Dermis blood vessel endothelial cell (primary cell): ENCODE data around the gene PLPP6. TPM values are rescaled to one million over a fixed set of nuclear protein-coding genes. Genes with fewer than 3 reads are reported as not detected.

Experiments used
- DNase-seq: peaks from one replicate; pipeline ENCODE4 v3.0.0; 2010
- total RNA-seq: library from RNA; depleted of rRNA; stranded (reverse); fragments of >200 nt; gene quantifications from 2 replicates; pipeline ENCODE4 v1.2.3, GENCODE V29; 2014

The PLPP6 gene
- total RNA-seq, 1 donor from 2014 or later, result 6.1 TPM

GRCh38 chr9:4700932-4701331, 38.8 kb downstream of the PLPP6 start:
- DNase-seq, result no peak

- DNase-seq, result no peak
Observed at GRCh38 chr9:4701526-4701925, 39.4 kb downstream of the PLPP6 start.

GRCh38 chr9:4704129-4704528, 42.0 kb downstream of the PLPP6 start:
- no peak for DNase-seq

DNA sequence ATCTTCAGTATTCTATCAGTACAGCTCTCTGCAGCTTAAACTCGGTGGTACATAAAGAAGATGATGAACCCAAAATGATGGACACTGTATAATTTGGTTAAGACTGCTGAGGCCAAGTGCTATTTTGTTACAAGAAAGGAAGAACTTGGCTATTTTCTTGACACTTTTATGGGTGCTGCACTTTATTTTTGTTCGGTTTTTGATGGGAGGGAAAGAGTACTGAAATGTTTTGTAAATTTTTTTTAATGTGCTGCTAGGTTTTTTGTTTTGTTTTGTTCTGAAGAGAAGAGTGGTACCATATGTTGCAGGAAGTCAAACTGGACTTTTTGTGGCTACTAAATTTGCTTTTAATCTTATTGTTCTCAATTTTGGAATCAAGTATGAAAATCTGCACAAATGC, 43.9 kb downstream of the PLPP6 start:
- no peak for DNase-seq

DNA sequence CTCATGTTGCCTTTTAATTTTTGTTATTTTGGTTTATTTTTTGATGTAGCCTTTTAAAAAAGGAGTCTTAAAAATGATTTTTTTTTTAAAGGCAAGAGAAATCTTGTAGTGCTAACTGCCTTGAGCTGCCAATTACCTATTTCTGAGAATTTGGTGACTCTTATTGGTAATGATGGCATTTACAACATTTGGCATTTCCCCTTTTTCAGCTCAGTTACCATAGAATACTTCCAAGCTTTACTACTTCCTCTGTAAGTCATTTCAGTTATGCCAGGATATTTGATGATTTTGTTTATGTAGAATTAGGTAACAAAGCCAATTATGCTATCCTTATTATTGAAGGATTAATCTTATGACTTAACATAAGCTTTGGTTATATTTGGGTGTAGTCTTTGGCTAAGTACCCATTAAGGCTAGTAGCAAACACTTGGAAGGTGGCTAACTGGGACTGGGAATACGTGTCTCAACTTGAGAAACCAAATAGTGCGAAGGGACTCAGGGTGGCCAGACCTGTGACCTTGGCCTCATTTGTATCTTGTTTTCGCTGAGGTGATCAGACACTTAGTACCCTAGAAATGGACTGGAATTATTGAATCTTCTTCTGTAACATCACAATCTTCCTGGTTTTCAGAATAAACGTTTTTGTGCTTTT, 45.0 kb downstream of the PLPP6 start:
- DNase-seq, result no peak

GRCh38 chr9:4709380-4709779, 47.3 kb downstream of the PLPP6 start:
- no peak for DNase-seq

- DNase-seq, result peak; percentile 10
Observed at GRCh38 chr9:4713849-4714248, 51.8 kb downstream of the PLPP6 start.

DNA sequence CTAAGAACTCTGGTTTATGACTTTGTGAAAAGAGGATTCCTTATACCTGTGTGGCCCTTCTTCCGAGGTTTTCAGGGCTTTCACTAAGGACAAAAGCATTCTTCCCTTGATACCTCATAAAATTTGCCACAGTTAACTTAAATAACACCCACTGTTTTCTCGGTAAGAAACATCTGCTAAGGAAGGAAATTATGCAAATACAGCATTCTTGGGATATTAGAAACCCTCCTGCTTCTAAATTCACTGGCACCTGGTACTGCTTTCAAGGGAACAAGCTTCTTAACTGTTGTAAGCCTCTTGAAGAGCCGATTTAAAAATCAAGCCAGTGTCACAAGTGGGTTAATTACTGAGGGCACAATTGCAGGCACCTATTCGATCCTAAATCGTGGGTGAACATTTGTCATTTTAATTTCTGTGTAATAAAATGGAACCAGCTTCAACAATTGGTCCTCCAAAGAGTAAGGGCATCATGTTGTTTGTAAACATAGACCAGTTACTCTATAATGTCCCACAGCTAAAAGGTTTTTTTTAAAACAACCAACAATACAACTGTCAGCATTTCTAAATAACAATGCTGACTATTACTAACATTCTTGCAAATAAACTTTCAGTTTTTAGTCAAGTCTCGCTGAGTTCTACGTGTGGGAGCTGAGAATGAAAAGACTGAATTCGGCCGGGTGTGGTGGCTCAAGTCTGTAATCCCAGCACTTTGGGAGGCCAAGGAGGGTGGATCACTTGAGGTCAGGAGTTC, 52.3 kb downstream of the PLPP6 start:
- peak; percentile 63 for DNase-seq

Other genes with a start within 250 kb of the PLPP6 start
- gene SLC1A1, start 171.8 kb upstream of the PLPP6 start, total RNA-seq, result 4.1 and 8.4 TPM in 2 replicates
- gene SPATA6L, start 4.2 kb downstream of the PLPP6 start, total RNA-seq, result 2.7 and 8.8 TPM in 2 replicates
- 11.7 and 15.1 TPM in 2 replicates for gene CDC37L1, start 17.3 kb downstream of the PLPP6 start, total RNA-seq
- gene AK3, start 78.9 kb downstream of the PLPP6 start, total RNA-seq, result 65.0 and 82.0 TPM in 2 replicates
- gene RCL1, start 130.7 kb downstream of the PLPP6 start, total RNA-seq, result 10.4 and 12.1 TPM in 2 replicates